Activated CD8-positive, alpha-beta T cell treated with anti-CD3 and anti-CD28 coated beads, Interleukin-2, amount 10 ng/mL, durations not matched to agents 7 days and 5 days (primary cell): ENCODE results near the gene SPINK8. TPM values are rescaled to one million over a fixed set of nuclear protein-coding genes. Genes with fewer than 3 reads are reported as not detected.
"Not testable (repeated sequence)": the region's sequence is repeated elsewhere in the genome, so short reads cannot be mapped to it uniquely, and the experiment has no call there.

Experiments
- ATAC-seq: fragments of 150-1000 bp; cut with Tn5 transposase; one replicate; pipeline ENCODE4 v1.10.0; 2021; ENCODE audit warnings: moderate library complexity
- CTCF ChIA-PET: fragments of 350-600 bp; sonication (Branson Sonifier 250); formaldehyde crosslinking; loops from one replicate; lab custom pipeline; 2021; ENCODE audit warnings: antibody characterized with exemption; lab: Charles Lee
- POLR2A ChIA-PET: fragments of 350-600 bp; sonication (Branson Sonifier 250); formaldehyde crosslinking; loops from one replicate; lab custom pipeline; 2021; ENCODE audit warnings: antibody characterized with exemption; lab: Charles Lee
- DNase-seq: peaks from one replicate; pipeline ENCODE4 v3.0.0-alpha.2; 2020
- H3K27ac Mint-ChIP-seq: one replicate; pipeline ENCODE4 v1.8.0; 2021; ENCODE audit warnings: mild to moderate bottlenecking, mixed read lengths
- H3K27me3 Mint-ChIP-seq: one replicate; pipeline ENCODE4 v1.8.0; 2021; ENCODE audit warnings: low read depth, mixed read lengths
- H3K36me3 Mint-ChIP-seq: one replicate; pipeline ENCODE4 v1.8.0; 2021; ENCODE audit warnings: low read depth, mixed read lengths
- H3K4me1 Mint-ChIP-seq: one replicate; pipeline ENCODE4 v1.8.0; 2021; ENCODE audit warnings: low read depth, mixed read lengths
- H3K4me3 Mint-ChIP-seq: one replicate; pipeline ENCODE4 v1.8.0; 2021; ENCODE audit warnings: mild to moderate bottlenecking, mixed read lengths
- H3K9me3 Mint-ChIP-seq: one replicate; pipeline ENCODE4 v1.8.0; 2022; ENCODE audit warnings: mixed read lengths; ENCODE audit not compliant: insufficient read depth
- total RNA-seq, 2 experiments: library from RNA; stranded (reverse); gene quantifications; one replicate each; pipeline ENCODE4 v1.2.3, GENCODE V29; 2021

The SPINK8 gene
- total RNA-seq, 2 experiments from 2014 or later = not detected

DNA sequence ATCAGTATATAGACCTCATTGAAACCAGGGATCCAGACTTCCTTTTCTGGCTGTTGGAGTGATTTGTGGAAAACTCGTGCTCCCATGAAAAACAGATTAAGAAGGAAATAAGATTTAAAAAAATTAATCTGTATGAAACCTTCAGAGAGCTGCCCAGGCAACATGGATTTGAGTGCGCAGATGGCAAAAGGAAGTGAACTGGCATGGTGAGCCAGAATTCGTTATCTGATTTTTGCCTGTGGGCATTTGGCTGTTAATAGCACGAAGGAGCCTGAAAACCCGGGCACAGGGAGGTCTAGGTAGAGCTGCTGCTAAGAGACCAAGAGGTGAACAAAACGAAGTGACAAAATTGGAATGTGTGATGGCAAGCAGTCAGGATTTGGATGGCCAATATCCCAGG, 19.1 kb upstream of the SPINK8 start:
- CTCF ChIA-PET = interaction anchor here (1.1 to 1.5 kb wide), 2 partner anchors 272 to 444 kb away, joined by 3 read pairs; no protein-coding TSS in a partner anchor
- H3K4me1 Mint-ChIP-seq = no peaks in the 10 kb centered on the region
- POLR2A ChIA-PET = no interaction called here
- H3K9me3 Mint-ChIP-seq = no peaks in the 10 kb centered on the region
- H3K36me3 Mint-ChIP-seq = no peaks in the 10 kb centered on the region
- H3K27me3 Mint-ChIP-seq = peaks cover 29% of the 10 kb centered on the region
- no peak for ATAC-seq
- H3K27ac Mint-ChIP-seq = no peak overlapping the region
- DNase-seq = no peak
- H3K4me3 Mint-ChIP-seq = no peak overlapping the region

DNA sequence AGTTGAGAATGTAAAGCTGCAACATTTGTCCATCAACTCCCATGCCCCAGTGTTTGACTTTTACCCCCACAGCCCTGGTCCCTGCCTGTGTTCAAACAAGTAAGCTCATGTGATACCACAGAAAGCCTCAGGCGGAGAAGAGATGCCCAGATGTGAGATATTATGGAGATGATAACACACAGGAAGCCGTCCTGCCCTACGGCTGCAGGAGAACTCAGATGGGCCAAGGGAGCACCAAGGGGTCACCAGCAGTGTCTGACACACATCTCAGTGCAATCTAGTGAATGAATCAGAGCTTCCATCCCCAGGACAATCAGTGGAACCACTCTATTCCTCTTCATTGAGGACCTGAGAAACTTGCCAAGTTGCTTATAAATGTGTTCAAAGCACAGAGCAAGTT, 14.0 kb upstream of the SPINK8 start:
- DNase-seq (no peak), ATAC-seq (no peak)
- Mint-ChIP-seq H3K36me3 (no peaks in the 10 kb centered on the region), H3K4me1 (no peaks in the 10 kb centered on the region), H3K4me3 (no peak overlapping the region), H3K27me3 (peaks cover 24% of the 10 kb centered on the region), H3K9me3 (no peaks in the 10 kb centered on the region), H3K27ac (no peak overlapping the region)
- CTCF ChIA-PET = no interaction called here
- POLR2A ChIA-PET = no interaction called here

DNA sequence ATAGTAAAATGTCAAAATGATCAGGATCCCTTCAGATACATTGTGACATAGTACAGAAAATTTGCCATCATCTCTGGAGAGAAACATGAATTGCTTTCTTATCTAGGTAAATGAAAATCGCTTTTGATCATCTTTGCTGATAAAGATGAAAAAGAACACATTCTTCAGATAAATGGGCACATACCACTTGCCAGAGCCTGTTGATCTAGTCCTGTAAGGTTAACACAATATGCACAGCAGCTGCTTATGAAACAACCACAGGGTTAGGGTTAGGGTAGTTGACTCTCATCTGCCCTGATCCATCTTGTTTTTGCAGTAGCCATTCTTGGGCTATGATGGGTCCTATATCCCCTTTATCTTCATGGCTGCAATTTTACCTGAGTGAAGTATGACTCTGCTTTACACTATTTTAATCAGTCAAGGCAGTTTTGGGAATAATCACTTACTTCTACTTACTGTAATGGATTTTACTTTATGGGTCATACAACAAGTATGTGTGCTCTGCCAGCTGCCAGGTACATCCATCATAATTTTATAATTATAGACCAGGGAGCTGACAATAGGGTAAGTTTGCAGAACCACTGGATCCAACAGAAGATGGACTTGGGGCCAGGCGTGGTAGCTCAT, 12.6 kb upstream of the SPINK8 start:
- ChIA-PET POLR2A (no interaction called here), CTCF (no interaction called here)
- DNase-seq (no peak), ATAC-seq (no peak)
- H3K36me3 Mint-ChIP-seq = no peaks in the 10 kb centered on the region
- no peak overlapping the region for H3K27ac Mint-ChIP-seq
- H3K4me1 Mint-ChIP-seq = no peaks in the 10 kb centered on the region
- H3K4me3 Mint-ChIP-seq = no peak overlapping the region
- peaks cover 17% of the 10 kb centered on the region for H3K27me3 Mint-ChIP-seq
- no peaks in the 10 kb centered on the region for H3K9me3 Mint-ChIP-seq

DNA sequence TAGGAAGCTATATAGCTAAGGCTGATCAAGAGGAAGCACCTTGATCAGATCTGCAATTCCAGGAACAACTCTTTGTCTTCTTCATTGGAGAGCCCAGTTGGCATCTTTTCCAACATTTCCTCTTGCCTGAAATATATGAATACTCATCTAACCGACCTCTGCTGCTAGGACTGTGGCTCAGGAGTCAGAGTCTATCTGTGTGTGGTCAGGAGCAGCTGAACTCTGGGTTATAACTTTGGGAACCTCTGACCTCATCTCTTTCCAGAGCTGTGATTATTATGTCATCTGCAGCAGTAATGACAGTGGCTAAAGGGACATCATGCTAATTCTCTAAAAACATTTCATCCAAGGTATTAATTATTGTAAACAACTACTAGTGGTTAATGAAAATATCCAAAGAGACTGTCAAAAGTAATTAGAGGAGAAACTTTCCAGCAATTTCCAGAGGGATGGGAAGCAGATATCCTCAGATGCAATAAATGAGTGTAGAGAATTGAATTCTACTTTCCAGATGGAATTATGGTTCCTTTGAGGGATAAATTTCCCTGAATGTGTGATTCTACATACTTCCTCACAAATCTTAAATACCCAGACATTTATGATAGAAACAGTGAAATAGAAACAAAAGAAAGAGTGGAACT, 11.5 kb upstream of the SPINK8 start:
- H3K4me3 Mint-ChIP-seq = no peak overlapping the region
- H3K9me3 Mint-ChIP-seq = no peaks in the 10 kb centered on the region
- DNase-seq = no peak
- peaks cover 14% of the 10 kb centered on the region for H3K27me3 Mint-ChIP-seq
- ATAC-seq = no peak
- no peak overlapping the region for H3K27ac Mint-ChIP-seq
- no peaks in the 10 kb centered on the region for H3K4me1 Mint-ChIP-seq
- POLR2A ChIA-PET = no interaction called here
- CTCF ChIA-PET = interaction anchor here (1.2 to 1.7 kb wide), 2 partner anchors 56 to 91 kb away, joined by 3 to 8 read pairs; no protein-coding TSS in a partner anchor
- no peaks in the 10 kb centered on the region for H3K36me3 Mint-ChIP-seq

DNA sequence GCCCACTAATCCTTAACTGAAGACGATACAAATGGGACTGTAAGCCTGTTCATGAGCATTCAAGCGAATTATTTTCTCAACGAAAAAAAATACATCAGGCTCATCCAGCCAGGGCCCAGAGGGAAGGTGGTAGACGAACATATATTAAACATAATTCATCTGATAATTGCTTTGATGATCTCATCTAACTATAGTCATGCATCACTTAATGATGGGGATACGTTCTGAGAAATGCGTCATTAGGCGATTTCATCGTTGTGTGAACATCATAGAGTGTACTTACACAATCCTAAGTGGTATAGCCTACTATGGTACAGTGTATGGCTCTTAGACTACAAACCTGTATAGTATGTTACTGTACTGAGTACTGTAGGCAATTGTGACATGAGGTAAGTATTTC, 10.0 kb upstream of the SPINK8 start:
- ChIA-PET POLR2A (interaction anchor here (0.6 kb wide), 1 partner anchor 92 kb away, joined by 4 read pairs; no protein-coding TSS in a partner anchor), CTCF (interaction anchor here (1.2 kb wide), 2 partner anchors 57 to 149 kb away, joined by 3 read pairs; no protein-coding TSS in a partner anchor)
- Mint-ChIP-seq H3K27me3 (peaks cover 8% of the 10 kb centered on the region), H3K9me3 (no peaks in the 10 kb centered on the region), H3K27ac (no peak overlapping the region), H3K4me1 (peaks cover 2% of the 10 kb centered on the region), H3K4me3 (no peak overlapping the region), H3K36me3 (no peaks in the 10 kb centered on the region)
- ATAC-seq (no peak), DNase-seq (no peak)

DNA sequence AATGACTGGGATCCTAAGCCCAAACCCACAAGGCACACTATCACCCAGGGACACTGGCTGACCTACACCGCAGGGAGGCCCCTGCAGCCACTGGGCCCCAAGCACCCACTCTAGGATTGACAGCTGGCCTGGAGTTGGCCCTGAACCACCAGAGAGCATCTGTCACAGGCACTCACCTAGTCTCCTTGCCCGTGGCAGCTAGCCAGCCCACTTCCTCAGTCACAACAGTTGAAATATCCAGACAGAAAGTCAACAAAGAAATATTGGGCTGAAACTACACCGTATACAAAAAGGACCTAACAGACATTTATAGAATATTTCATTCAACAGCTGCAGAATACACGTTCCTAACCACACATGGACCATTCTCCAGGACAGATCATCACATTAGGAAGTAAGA, 5.2 kb upstream of the SPINK8 start:
- Mint-ChIP-seq H3K4me1 (peaks cover 2% of the 10 kb centered on the region), H3K27me3 (peaks cover 7% of the 10 kb centered on the region), H3K27ac (no peak overlapping the region), H3K4me3 (no peak overlapping the region), H3K9me3 (no peaks in the 10 kb centered on the region), H3K36me3 (no peaks in the 10 kb centered on the region)
- POLR2A ChIA-PET = no interaction called here
- ATAC-seq (no peak), DNase-seq (no peak)
- CTCF ChIA-PET = interaction anchor here (1.0 to 1.3 kb wide), 2 partner anchors 39 to 98 kb away, joined by 3 to 6 read pairs; no protein-coding TSS in a partner anchor

DNA sequence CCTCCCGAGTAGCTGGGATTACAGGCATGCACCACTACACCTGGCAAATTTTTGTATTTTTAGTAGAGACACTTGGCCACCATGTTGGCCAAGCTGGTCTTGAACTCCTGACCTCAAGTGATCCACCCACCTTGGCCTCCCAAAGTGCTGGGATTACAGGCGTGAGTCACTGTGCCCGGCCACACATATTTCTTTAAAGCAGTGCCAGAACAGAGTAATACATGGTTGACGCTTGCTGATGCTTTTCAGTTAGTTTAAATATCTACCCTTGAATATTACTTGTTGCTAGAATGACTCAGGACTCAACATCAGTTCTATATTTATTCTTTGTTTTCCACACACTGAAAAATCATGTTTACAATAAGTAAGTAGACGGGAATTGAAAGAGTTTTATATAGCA, 4.1 kb upstream of the SPINK8 start:
- peaks cover 11% of the 10 kb centered on the region for H3K27me3 Mint-ChIP-seq
- H3K27ac Mint-ChIP-seq, H3K4me1 Mint-ChIP-seq, DNase-seq, H3K36me3 Mint-ChIP-seq, POLR2A ChIA-PET, CTCF ChIA-PET, ATAC-seq, H3K9me3 Mint-ChIP-seq, H3K4me3 Mint-ChIP-seq: not testable (repeated sequence)

DNA sequence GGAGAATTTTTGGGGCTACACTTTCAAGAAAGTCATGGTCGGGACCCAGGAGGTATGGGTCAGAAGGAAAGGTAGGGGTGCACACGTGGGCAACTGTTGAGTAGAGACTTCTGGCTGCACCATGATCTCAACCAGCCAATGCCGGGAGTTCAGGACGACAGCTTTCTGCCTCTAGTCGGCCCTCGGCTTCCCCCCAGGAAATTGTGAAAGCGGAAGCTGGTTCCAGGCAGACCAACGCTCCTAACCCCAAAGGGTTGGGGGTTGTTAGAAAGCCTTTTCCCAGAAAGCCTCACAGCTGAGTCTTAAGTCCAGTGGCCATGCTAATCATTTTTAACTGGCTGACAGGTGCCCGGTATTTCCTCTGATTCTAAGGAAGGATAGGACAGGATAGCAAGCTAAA, 1.8 kb upstream of the SPINK8 start:
- POLR2A ChIA-PET, ATAC-seq: not testable (repeated sequence)

DNA sequence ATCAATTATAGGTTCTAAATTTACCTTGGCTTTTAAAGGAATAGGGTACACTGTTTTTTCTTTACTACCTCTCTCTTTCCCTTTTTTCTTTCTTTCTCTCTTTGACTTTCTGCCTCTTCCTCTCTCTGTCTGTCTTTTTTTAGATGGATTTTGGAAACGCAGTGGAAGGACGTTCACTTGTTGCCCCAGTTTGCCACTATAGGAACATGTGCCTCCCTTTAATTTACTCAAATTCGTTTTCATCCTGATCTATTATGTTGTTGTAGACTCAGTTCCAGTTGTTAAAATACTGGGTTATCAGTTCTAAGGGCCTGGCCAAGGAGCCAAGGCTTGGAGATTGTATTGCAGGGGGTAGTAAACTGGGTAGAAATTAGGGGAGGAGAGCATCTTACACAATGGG, 1.1 kb upstream of the SPINK8 start:
- ChIA-PET POLR2A (no interaction called here), CTCF (interaction anchor here (1.3 kb wide), 1 partner anchor 66 kb away, joined by 3 read pairs; no protein-coding TSS in a partner anchor)
- Mint-ChIP-seq H3K27me3 (peaks cover 21% of the 10 kb centered on the region), H3K9me3 (no peaks in the 10 kb centered on the region), H3K4me3 (no peak overlapping the region), H3K36me3 (no peaks in the 10 kb centered on the region), H3K27ac (no peak overlapping the region), H3K4me1 (peaks cover 2% of the 10 kb centered on the region)
- ATAC-seq = no peak
- DNase-seq = no peak

More for the DNA sequence above, 1.8 kb upstream of the SPINK8 start:
- not testable (repeated sequence) for H3K4me1 Mint-ChIP-seq, H3K9me3 Mint-ChIP-seq, DNase-seq, H3K27ac Mint-ChIP-seq, H3K36me3 Mint-ChIP-seq, H3K4me3 Mint-ChIP-seq
- H3K27me3 Mint-ChIP-seq = peaks cover 21% of the 10 kb centered on the region
- CTCF ChIA-PET = interaction anchor here (1.3 kb wide), 1 partner anchor 66 kb away, joined by 3 read pairs; no protein-coding TSS in a partner anchor

DNA sequence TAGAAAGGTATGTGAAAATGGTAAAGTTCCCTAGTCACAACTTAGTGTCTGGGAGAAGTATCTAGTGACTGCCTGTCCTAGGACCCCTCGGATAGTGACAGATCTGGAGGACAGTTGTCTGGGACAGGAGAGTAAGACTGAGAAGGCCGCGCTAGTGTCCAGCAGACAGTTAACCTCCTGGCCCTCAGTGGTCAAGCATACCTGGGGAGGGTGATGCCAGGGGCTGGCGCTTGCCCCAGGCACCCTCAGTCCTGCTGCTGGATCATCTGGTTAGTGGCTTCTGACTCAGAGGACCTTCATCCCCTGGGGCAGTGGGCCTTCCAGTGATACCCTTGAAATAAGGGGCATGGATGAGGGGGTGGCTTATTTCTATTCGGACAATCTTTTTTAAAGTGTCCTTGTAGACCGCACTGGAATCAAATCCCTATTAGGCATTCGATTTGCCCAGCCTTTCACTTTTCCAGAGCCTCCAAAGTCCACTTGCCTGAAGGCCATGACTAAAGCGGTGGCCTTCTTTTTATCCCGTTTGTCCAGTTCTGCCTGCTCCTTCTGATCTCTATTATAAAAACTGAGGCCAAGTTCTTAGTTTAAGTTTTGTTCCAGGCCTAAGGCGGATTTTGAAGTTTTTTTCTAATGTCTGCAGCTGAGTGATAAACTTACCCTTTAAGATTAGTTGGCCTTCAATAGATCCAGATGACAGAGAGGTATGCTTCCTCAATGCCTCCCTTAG, 1.6 kb downstream of the SPINK8 start:
- H3K27me3 Mint-ChIP-seq = peaks cover 29% of the 10 kb centered on the region
- H3K4me1 Mint-ChIP-seq, H3K4me3 Mint-ChIP-seq, ATAC-seq, H3K27ac Mint-ChIP-seq, CTCF ChIA-PET, H3K36me3 Mint-ChIP-seq, H3K9me3 Mint-ChIP-seq, DNase-seq: not testable (repeated sequence)
- POLR2A ChIA-PET = interaction anchor here (0.6 kb wide), 1 partner anchor 292 kb away, joined by 3 read pairs; no protein-coding TSS in a partner anchor

DNA sequence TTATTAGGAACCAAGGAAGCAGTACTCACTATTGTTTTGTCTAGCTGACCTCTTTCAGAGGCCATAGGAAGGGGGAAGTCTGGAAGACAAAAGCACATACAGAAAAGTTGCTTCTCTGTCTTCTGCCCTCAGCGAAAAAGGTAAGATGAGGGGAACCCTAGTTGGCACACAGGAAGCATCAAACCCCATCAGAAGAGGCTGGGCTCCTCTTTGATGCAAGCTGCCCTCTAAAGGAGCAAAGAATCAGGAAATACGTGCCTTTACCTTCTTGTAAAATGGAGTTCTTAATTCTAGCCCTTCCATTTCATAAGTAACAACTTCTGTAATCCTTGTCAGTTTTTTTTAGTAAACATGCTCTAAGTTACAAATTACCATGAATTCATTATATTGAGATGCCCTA, 12.5 kb downstream of the SPINK8 start:
- peaks cover 2% of the 10 kb centered on the region for H3K36me3 Mint-ChIP-seq
- peak overlapping the region; percentile 74 for H3K27ac Mint-ChIP-seq
- no peak for ATAC-seq
- no peak overlapping the region for H3K4me3 Mint-ChIP-seq
- ChIA-PET POLR2A (interaction anchor here (0.7 kb wide), 1 partner anchor 20 kb away, joined by 3 read pairs; the partner anchor contains the start of gene NME6), CTCF (interaction anchor here (1.3 to 2.7 kb wide), 3 partner anchors 21 to 115 kb away, joined by 4 to 8 read pairs (median 6); no protein-coding TSS in a partner anchor)
- no peak for DNase-seq
- H3K27me3 Mint-ChIP-seq = peaks cover 8% of the 10 kb centered on the region
- peaks cover 8% of the 10 kb centered on the region for H3K4me1 Mint-ChIP-seq
- H3K9me3 Mint-ChIP-seq = peaks cover 2% of the 10 kb centered on the region
